PFSK-1 (cell line): Measurements from ENCODE around the gene PGBD5.

Experiments used
- POLR2AphosphoS5 ChIP-seq: IDR thresholded peaks from 2 replicates; pipeline ENCODE4 v1.6.1; 2012; ENCODE audit warnings: low read depth, mild to moderate bottlenecking, control low read depth, low read length, moderate library complexity
- SIN3A ChIP-seq: IDR thresholded peaks from 2 replicates; pipeline ENCODE4 v1.6.1; 2012; ENCODE audit warnings: mild to moderate bottlenecking, low read length, moderate library complexity, borderline replicate concordance; ENCODE audit not compliant: insufficient read depth
- TAF1 ChIP-seq: IDR thresholded peaks from 2 replicates; pipeline ENCODE4 v1.6.1; 2012; ENCODE audit warnings: low read length, control low read depth, borderline replicate concordance; ENCODE audit not compliant: insufficient read depth
- TF ChIP-seq, protein P1 (sequence below), 2 experiments: IDR thresholded peaks; 2 replicates each; pipeline versions ENCODE4 v1.6.1 to v1.8.0; 2011 to 2012; ENCODE audit warnings: low read depth in 2 of 2, low read length in 2 of 2, control low read depth in 1 of 2, inconsistent platforms in 1 of 2, mild to moderate bottlenecking in 1 of 2, moderate library complexity in 1 of 2; ENCODE audit not compliant: insufficient read depth in 1 of 2

DNA sequence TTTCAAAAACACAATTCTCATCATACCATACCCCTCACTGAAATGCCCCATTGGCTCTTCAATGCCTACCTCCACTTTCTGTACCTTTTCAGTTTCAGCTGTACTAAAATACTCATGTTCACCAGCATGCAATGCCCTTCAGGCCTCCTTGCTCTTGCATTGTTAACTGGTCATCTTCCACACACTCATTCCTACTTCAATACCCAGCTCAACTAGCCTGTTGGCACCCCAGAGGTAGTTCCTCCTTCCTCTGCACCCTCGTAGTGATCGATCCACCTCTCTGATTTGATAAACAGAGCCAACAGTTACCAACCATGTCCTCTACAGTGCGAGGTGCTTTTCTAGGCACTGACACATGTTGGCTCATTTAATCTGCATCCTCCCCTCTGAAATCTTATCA lies 46.7 kb downstream of the PGBD5 start:
- TF ChIP-seq POLR2AphosphoS5 (no peak), SIN3A (no peak), TAF1 (no peak)
- TF ChIP-seq, protein P1, sequence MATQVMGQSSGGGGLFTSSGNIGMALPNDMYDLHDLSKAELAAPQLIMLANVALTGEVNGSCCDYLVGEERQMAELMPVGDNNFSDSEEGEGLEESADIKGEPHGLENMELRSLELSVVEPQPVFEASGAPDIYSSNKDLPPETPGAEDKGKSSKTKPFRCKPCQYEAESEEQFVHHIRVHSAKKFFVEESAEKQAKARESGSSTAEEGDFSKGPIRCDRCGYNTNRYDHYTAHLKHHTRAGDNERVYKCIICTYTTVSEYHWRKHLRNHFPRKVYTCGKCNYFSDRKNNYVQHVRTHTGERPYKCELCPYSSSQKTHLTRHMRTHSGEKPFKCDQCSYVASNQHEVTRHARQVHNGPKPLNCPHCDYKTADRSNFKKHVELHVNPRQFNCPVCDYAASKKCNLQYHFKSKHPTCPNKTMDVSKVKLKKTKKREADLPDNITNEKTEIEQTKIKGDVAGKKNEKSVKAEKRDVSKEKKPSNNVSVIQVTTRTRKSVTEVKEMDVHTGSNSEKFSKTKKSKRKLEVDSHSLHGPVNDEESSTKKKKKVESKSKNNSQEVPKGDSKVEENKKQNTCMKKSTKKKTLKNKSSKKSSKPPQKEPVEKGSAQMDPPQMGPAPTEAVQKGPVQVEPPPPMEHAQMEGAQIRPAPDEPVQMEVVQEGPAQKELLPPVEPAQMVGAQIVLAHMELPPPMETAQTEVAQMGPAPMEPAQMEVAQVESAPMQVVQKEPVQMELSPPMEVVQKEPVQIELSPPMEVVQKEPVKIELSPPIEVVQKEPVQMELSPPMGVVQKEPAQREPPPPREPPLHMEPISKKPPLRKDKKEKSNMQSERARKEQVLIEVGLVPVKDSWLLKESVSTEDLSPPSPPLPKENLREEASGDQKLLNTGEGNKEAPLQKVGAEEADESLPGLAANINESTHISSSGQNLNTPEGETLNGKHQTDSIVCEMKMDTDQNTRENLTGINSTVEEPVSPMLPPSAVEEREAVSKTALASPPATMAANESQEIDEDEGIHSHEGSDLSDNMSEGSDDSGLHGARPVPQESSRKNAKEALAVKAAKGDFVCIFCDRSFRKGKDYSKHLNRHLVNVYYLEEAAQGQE (IDR thresholded peaks at IDR 0.05; ENCODE audit: insufficient read depth in 1 of 2, low read depth in 2 of 2, low read length in 2 of 2), result no peak
